KMS-11 (cell line): Measurements from ENCODE around the gene ADCY1.

Experiments used
- H2AFZ ChIP-seq: fragments of 200-600 bp; sonication (generic); 2 replicates; pipeline ENCODE4 v1.6.1; 2016; ENCODE audit warnings: antibody characterized with exemption, mixed run types, low read depth
- H3K27ac ChIP-seq: fragments of 200-600 bp; sonication (generic); 2 replicates; pipeline ENCODE4 v1.6.1; 2016; ENCODE audit warnings: mild to moderate bottlenecking, mixed run types
- H3K27me3 ChIP-seq: fragments of 200-600 bp; sonication (generic); 2 replicates; pipeline ENCODE4 v1.6.1; 2017; ENCODE audit warnings: mild to moderate bottlenecking, low read depth, mixed run types, moderate library complexity; ENCODE audit not compliant: insufficient read depth
- H3K36me3 ChIP-seq: fragments of 200-600 bp; sonication (generic); 2 replicates; pipeline ENCODE4 v1.6.1; 2017; ENCODE audit warnings: mild to moderate bottlenecking, mixed run types; ENCODE audit not compliant: insufficient read depth
- H3K4me1 ChIP-seq: fragments of 200-600 bp; sonication (generic); 2 replicates; pipeline ENCODE4 v1.6.1; 2016; ENCODE audit warnings: mild to moderate bottlenecking, low read depth, mixed run types; ENCODE audit not compliant: poor library complexity, severe bottlenecking
- H3K4me2 ChIP-seq: fragments of 200-600 bp; sonication (generic); 2 replicates; pipeline ENCODE4 v1.7.0; 2016; ENCODE audit warnings: mild to moderate bottlenecking, mixed run types
- H3K4me3 ChIP-seq: fragments of 200-600 bp; sonication (generic); IDR thresholded peaks from 2 replicates; pipeline ENCODE4 v1.6.1; 2017; ENCODE audit warnings: low read depth, low read length, mixed read lengths; ENCODE audit not compliant: insufficient read depth
- H3K79me2 ChIP-seq: fragments of 200-600 bp; sonication (generic); 2 replicates; pipeline ENCODE4 v1.6.1; 2016; ENCODE audit warnings: low read depth, mixed run types; ENCODE audit not compliant: insufficient read depth
- H3K9ac ChIP-seq: fragments of 200-600 bp; sonication (generic); 2 replicates; pipeline ENCODE4 v1.6.1; 2016; ENCODE audit warnings: mild to moderate bottlenecking, mixed run types
- H4K20me1 ChIP-seq: fragments of 200-600 bp; sonication (generic); 2 replicates; pipeline ENCODE4 v1.6.1; 2016; ENCODE audit warnings: mild to moderate bottlenecking, mixed run types; ENCODE audit not compliant: insufficient read depth
- CTCF ChIP-seq: fragments of 200-600 bp; sonication (generic); conservative IDR thresholded peaks from 2 replicates; pipeline ENCODE4 v1.6.1; 2017; ENCODE audit warnings: low read depth, mild to moderate bottlenecking, antibody characterized with exemption, low read length, moderate library complexity, mixed read lengths

Gene ADCY1

GRCh38 chr7:45596665-45597095 lies 22.5 kb downstream of the ADCY1 start:
- no peaks in the 10 kb centered on the region for H3K4me1 ChIP-seq

GRCh38 chr7:45597286-45597984 lies 23.3 kb downstream of the ADCY1 start:
- Histone ChIP-seq H2AFZ (no peak overlapping the region), H3K36me3 (no peaks in the 10 kb centered on the region), H3K27me3 (no peaks in the 10 kb centered on the region), H4K20me1 (no peaks in the 10 kb centered on the region), H3K4me3 (no peak overlapping the region), H3K4me2 (no peak overlapping the region), H3K27ac (no peak overlapping the region), H3K4me1 (no peaks in the 10 kb centered on the region), H3K9ac (no peak overlapping the region), H3K79me2 (no peaks in the 10 kb centered on the region)
- no peak for TF ChIP-seq CTCF

More at GRCh38 chr7:45596665-45597095, 22.5 kb downstream of the ADCY1 start:
- Histone ChIP-seq H3K27me3 (no peaks in the 10 kb centered on the region), H3K9ac (no peak overlapping the region), H3K4me3 (no peak overlapping the region), H3K79me2 (no peaks in the 10 kb centered on the region), H4K20me1 (no peaks in the 10 kb centered on the region), H3K27ac (no peak overlapping the region), H3K4me2 (no peak overlapping the region), H3K36me3 (no peaks in the 10 kb centered on the region), H2AFZ (no peak overlapping the region)
- TF ChIP-seq CTCF: no peak

- Histone ChIP-seq H4K20me1 (no peaks in the 10 kb centered on the region), H3K79me2 (no peaks in the 10 kb centered on the region), H3K9ac (no peak overlapping the region), H3K4me1 (no peaks in the 10 kb centered on the region), H3K4me3 (no peak overlapping the region), H3K4me2 (no peak overlapping the region), H3K27ac (no peak overlapping the region), H2AFZ (no peak overlapping the region), H3K36me3 (no peaks in the 10 kb centered on the region), H3K27me3 (no peaks in the 10 kb centered on the region)
- no peak for TF ChIP-seq CTCF
Measured at GRCh38 chr7:45598886-45599520, 24.8 kb downstream of the ADCY1 start.

GRCh38 chr7:45599851-45600706 lies 25.9 kb downstream of the ADCY1 start:
- H3K79me2 ChIP-seq: no peaks in the 10 kb centered on the region
- H3K9ac ChIP-seq: no peak overlapping the region
- no peaks in the 10 kb centered on the region for H3K4me1 ChIP-seq
- H2AFZ ChIP-seq: no peak overlapping the region
- TF ChIP-seq CTCF: no peak
- no peak overlapping the region for H3K27ac ChIP-seq
- no peak overlapping the region for H3K4me2 ChIP-seq
- no peaks in the 10 kb centered on the region for H4K20me1 ChIP-seq
- no peak overlapping the region for H3K4me3 ChIP-seq
- no peaks in the 10 kb centered on the region for H3K36me3 ChIP-seq
- H3K27me3 ChIP-seq: no peaks in the 10 kb centered on the region
